PFSK-1 (cell line): Measurements from ENCODE around the gene FASTK.

Source experiments
- FOXP2 ChIP-seq: optimal IDR thresholded peaks from 2 replicates; pipeline ENCODE3; 2011; ENCODE audit warnings: borderline replicate concordance, control low read depth, inconsistent platforms; ENCODE audit not compliant: insufficient read depth; ENCODE audit errors: extremely low read length, extremely low read depth
- POLR2AphosphoS5 ChIP-seq: IDR thresholded peaks from 2 replicates; pipeline ENCODE4 v1.6.1; 2012; ENCODE audit warnings: low read depth, mild to moderate bottlenecking, control low read depth, low read length, moderate library complexity
- REST ChIP-seq, 2 experiments: IDR thresholded peaks; 2 replicates each; pipeline versions ENCODE4 v1.6.1 to v1.8.0; 2011 to 2012; ENCODE audit warnings: low read depth in 2 of 2, low read length in 2 of 2, control low read depth in 1 of 2, inconsistent platforms in 1 of 2, mild to moderate bottlenecking in 1 of 2, moderate library complexity in 1 of 2; ENCODE audit not compliant: insufficient read depth in 1 of 2
- SIN3A ChIP-seq: IDR thresholded peaks from 2 replicates; pipeline ENCODE4 v1.6.1; 2012; ENCODE audit warnings: mild to moderate bottlenecking, low read length, moderate library complexity, borderline replicate concordance; ENCODE audit not compliant: insufficient read depth
- TAF1 ChIP-seq: IDR thresholded peaks from 2 replicates; pipeline ENCODE4 v1.6.1; 2012; ENCODE audit warnings: low read length, control low read depth, borderline replicate concordance; ENCODE audit not compliant: insufficient read depth

The FASTK gene

DNA sequence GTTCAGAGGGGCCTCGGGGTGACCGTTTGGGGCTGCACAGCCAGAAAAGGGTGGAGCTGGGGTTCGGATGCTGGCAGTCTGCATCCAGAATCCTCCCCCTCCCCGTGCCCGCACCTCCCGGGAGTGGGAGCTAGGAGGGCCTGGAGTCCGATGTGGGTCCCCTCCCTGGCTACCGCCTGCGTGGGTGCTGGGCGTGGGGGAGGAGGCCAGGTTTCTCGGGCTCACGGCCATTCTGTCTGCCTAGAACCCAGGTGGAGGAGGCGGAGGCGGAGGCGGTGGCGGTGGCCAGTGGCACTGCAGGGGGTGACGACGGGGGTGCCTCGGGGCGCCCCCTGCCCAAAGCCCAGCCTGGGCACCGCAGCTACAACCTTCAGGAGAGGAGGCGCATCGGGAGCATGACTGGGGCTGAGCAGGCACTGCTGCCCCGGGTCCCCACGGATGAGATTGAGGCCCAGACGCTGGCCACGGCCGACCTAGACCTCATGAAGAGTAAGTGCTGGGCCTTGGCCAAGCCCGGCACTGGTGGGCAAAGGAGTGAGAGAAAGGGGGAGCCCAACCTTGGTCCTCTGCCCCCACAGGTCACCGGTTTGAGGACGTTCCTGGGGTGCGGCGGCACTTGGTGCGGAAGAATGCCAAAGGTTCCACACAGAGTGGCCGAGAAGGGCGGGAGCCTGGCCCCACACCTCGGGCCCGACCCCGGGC is 14.2 kb downstream of the FASTK start:
- TF ChIP-seq POLR2AphosphoS5 (no peak), SIN3A (no peak), TAF1 (no peak), REST (IDR thresholded peaks at IDR 0.05; ENCODE audit: insufficient read depth in 1 of 2, low read depth in 2 of 2, low read length in 2 of 2) (no peak), FOXP2 (no peak)

GRCh38 chr7:151065516-151065915 is 15.1 kb downstream of the FASTK start:
- no peak for TF ChIP-seq SIN3A
- no peak for TF ChIP-seq TAF1
- no peak for TF ChIP-seq FOXP2
- TF ChIP-seq POLR2AphosphoS5, result no peak
- TF ChIP-seq REST (IDR thresholded peaks at IDR 0.05; ENCODE audit: insufficient read depth in 1 of 2, low read depth in 2 of 2, low read length in 2 of 2), result no peak

- TF ChIP-seq SIN3A, result no peak
- TF ChIP-seq REST (IDR thresholded peaks at IDR 0.05; ENCODE audit: insufficient read depth in 1 of 2, low read depth in 2 of 2, low read length in 2 of 2), result no peak
- TF ChIP-seq POLR2AphosphoS5, result no peak
- TF ChIP-seq TAF1, result no peak
- no peak for TF ChIP-seq FOXP2
These were observed 15.6 kb downstream of the FASTK start for GRCh38 chr7:151064993-151065392.

- TF ChIP-seq REST (IDR thresholded peaks at IDR 0.05; ENCODE audit: insufficient read depth in 1 of 2, low read depth in 2 of 2, low read length in 2 of 2) (no peak), FOXP2 (no peak), POLR2AphosphoS5 (no peak), TAF1 (no peak), SIN3A (no peak)
These were observed 16.2 kb downstream of the FASTK start for GRCh38 chr7:151064454-151064853.

GRCh38 chr7:151063212-151063561 is 17.4 kb downstream of the FASTK start:
- no peak for TF ChIP-seq TAF1
- no peak for TF ChIP-seq FOXP2
- TF ChIP-seq POLR2AphosphoS5, result no peak
- no peak for TF ChIP-seq SIN3A
- TF ChIP-seq REST (IDR thresholded peaks at IDR 0.05; ENCODE audit: insufficient read depth in 1 of 2, low read depth in 2 of 2, low read length in 2 of 2), result no peak
